Caco-2 (cell line): ENCODE data around the gene UNC13C. TPM values are rescaled to one million over a fixed set of nuclear protein-coding genes. Genes with fewer than 3 reads are reported as not detected.

Experiments
- BruUV-seq: library from RNA; stranded (reverse); fragments of 400-500 nt; replicated peaks from 2 replicates; lab custom pipeline; 2021; lab: Mats Ljungman, UMichigan
- CTCF ChIA-PET: fragments of 300-600 bp; sonication (Branson Sonifier 250); formaldehyde crosslinking; loops from one replicate; lab custom pipeline; 2022; ENCODE audit warnings: antibody characterized with exemption; lab: Charles Lee
- POLR2A ChIA-PET: fragments of 300-600 bp; sonication (Branson Sonifier 250); formaldehyde crosslinking; loops from one replicate; lab custom pipeline; 2022; ENCODE audit warnings: antibody characterized with exemption; lab: Charles Lee
- DNase-seq, 2 experiments: peaks; one replicate each; pipeline versions ENCODE4 v3.0.0 to v3.0.0-alpha.2; 2020 to 2022
- H3K27me3 ChIP-seq: replicated peaks from 2 replicates; pipeline ENCODE4 v1.6.0; 2011; ENCODE audit warnings: low read length; ENCODE audit not compliant: control insufficient read depth, insufficient read depth
- H3K36me3 ChIP-seq: 2 replicates; pipeline ENCODE4 v1.5.1; 2011; ENCODE audit warnings: low read length; ENCODE audit not compliant: control insufficient read depth, insufficient read depth
- H3K4me1 ChIP-seq: fragments of 250-450 bp; sonication (Bioruptor Pico); 2 replicates; pipeline ENCODE4 v1.5.1; 2020; ENCODE audit warnings: mild to moderate bottlenecking
- H3K4me3 ChIP-seq: 2 replicates; pipeline ENCODE4 v1.5.1; 2011; ENCODE audit warnings: low read depth, mild to moderate bottlenecking, control low read depth, low read length
- H3K9me3 ChIP-seq: fragments of 250-450 bp; sonication (Bioruptor Pico); 2 replicates; pipeline ENCODE4 v1.5.1; 2020; ENCODE audit warnings: mild to moderate bottlenecking, moderate library complexity
- H3K27ac Mint-ChIP-seq: one replicate; pipeline ENCODE4 v1.8.0; 2022; ENCODE audit warnings: mixed read lengths; ENCODE audit not compliant: unreplicated experiment
- H3K27me3 Mint-ChIP-seq: one replicate; pipeline ENCODE4 v1.8.0; 2022; ENCODE audit warnings: mixed read lengths; ENCODE audit not compliant: insufficient read depth, unreplicated experiment
- H3K36me3 Mint-ChIP-seq: one replicate; pipeline ENCODE4 v1.8.0; 2022; ENCODE audit warnings: mild to moderate bottlenecking, mixed read lengths; ENCODE audit not compliant: insufficient read depth, unreplicated experiment
- H3K4me1 Mint-ChIP-seq: one replicate; pipeline ENCODE4 v1.8.0; 2022; ENCODE audit warnings: low read depth, mixed read lengths; ENCODE audit not compliant: unreplicated experiment
- H3K4me3 Mint-ChIP-seq: one replicate; pipeline ENCODE4 v1.8.0; 2022; ENCODE audit warnings: mild to moderate bottlenecking, moderate library complexity, mixed read lengths; ENCODE audit not compliant: unreplicated experiment
- H3K9me3 Mint-ChIP-seq: one replicate; pipeline ENCODE4 v1.8.0; 2022; ENCODE audit warnings: mixed read lengths; ENCODE audit not compliant: unreplicated experiment
- CTCF ChIP-seq, 2 experiments: fragments of 200-600 bp in 1 of 2; IDR thresholded peaks; 1 replicate in 1 of 2; 2 replicates in 1 of 2; pipeline versions ENCODE4 v1.5.1 to v1.8.0; 2011 to 2022; ENCODE audit warnings: antibody characterized with exemption in 1 of 2, control low read depth in 1 of 2, inconsistent platforms in 1 of 2, low read depth in 1 of 2, low read length in 1 of 2, mild to moderate bottlenecking in 1 of 2, moderate library complexity in 1 of 2; ENCODE audit not compliant: insufficient read depth in 1 of 2, severe bottlenecking in 1 of 2, unreplicated experiment in 1 of 2
- intact Hi-C: fragments of 100-400 bp; cut with micrococcal nuclease; formaldehyde crosslinking; loops from one replicate; pipeline ENCODE4 v1.10.0; 2022; ENCODE audit not compliant: unreplicated experiment
- total RNA-seq: library from RNA; stranded (reverse); gene quantifications from 2 replicates; pipeline ENCODE4 v1.2.3, GENCODE V29; 2022

The UNC13C gene
- total RNA-seq, 1 experiment from 2014 or later, result 2.9 TPM

DNA sequence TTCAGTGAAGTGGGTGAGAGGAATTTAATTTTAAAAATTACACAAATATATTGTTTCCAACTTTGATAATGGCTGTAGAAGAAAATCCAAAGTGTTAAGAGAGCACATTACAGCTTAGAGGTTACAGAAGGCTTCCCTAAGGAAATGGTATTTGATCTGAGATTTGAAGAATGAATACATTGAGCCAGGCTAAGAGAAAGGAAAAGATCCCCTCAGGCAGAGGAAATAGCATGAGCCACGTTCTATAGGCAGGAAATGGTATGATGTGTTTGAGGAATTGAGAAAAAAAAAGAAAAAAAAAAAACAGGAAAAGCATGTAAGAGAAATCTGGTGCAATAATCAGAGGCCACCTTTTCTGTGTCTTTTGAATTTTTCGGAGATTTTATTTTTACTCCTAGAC, 48.6 kb downstream of the UNC13C start:
- Mint-ChIP-seq H3K9me3 (no peaks in the 10 kb centered on the region), H3K27ac (no peak overlapping the region), H3K27me3 (no peaks in the 10 kb centered on the region), H3K36me3 (no peaks in the 10 kb centered on the region), H3K4me3 (no peak overlapping the region), H3K4me1 (no peaks in the 10 kb centered on the region)
- intact Hi-C loops, result no loop called here
- no peak for TF ChIP-seq CTCF (IDR thresholded peaks at IDR 0.05; ENCODE audit: insufficient read depth in 1 of 2, low read depth in 1 of 2, low read length in 1 of 2, severe bottlenecking in 1 of 2, unreplicated experiment in 1 of 2)
- CTCF ChIA-PET, result no interaction called here
- POLR2A ChIA-PET, result no interaction called here
- no peak for DNase-seq
- Histone ChIP-seq H3K27me3 (no peaks in the 10 kb centered on the region), H3K4me1 (no peaks in the 10 kb centered on the region), H3K36me3 (no peaks in the 10 kb centered on the region), H3K4me3 (no peak overlapping the region), H3K9me3 (no peaks in the 10 kb centered on the region)
- BruUV-seq, result no TSS peak

DNA sequence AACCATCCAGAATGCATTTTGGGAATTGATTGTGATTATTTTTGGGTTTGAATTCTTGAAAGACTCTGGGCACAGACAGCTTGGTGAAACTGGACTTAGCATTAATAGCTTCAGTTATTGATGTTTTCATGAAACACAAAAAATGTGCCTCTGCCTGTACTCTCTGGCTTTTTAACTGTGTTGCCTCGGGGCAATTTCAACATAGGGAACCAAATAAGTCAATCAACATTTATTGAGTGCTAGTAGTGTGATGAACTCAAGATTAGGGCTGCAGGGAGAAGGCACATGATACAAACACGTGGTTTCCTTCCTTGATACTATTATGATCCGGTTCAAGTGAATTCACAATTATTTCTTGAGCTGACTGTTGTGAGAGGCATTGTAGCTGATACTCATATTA, 50.8 kb downstream of the UNC13C start:
- Histone ChIP-seq H3K36me3 (no peaks in the 10 kb centered on the region), H3K9me3 (no peaks in the 10 kb centered on the region), H3K4me1 (no peaks in the 10 kb centered on the region), H3K4me3 (no peak overlapping the region), H3K27me3 (no peaks in the 10 kb centered on the region)
- no peak for TF ChIP-seq CTCF (IDR thresholded peaks at IDR 0.05; ENCODE audit: insufficient read depth in 1 of 2, low read depth in 1 of 2, low read length in 1 of 2, severe bottlenecking in 1 of 2, unreplicated experiment in 1 of 2)
- Mint-ChIP-seq H3K4me1 (no peaks in the 10 kb centered on the region), H3K4me3 (no peak overlapping the region), H3K36me3 (no peaks in the 10 kb centered on the region), H3K27me3 (no peaks in the 10 kb centered on the region), H3K27ac (no peak overlapping the region), H3K9me3 (no peaks in the 10 kb centered on the region)
- ChIA-PET CTCF (no interaction called here), POLR2A (no interaction called here)
- no TSS peak for BruUV-seq
- intact Hi-C loops, result no loop called here
- DNase-seq, result no peak

DNA sequence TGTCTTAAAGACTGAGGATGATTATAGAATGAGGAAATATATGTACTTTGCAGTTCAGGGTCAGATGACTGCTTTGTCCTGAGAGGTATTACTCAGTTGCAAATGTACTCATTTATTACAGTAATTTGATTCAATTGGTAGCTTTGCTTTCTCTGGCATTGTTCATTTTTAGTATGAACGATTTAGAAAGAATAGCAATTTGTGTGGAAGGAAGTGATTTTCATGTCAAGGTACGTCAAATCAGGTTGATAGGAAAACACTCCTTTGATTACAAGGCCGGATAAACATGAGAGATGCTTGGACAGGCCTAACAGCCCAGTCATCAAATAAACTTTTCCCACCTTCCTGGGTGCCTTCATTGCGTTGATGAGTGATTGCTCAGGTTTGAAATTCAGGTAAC, 53.8 kb downstream of the UNC13C start:
- H3K4me1 ChIP-seq, result no peaks in the 10 kb centered on the region
- H3K9me3 ChIP-seq, result no peaks in the 10 kb centered on the region
- Mint-ChIP-seq H3K9me3 (no peaks in the 10 kb centered on the region), H3K4me1 (no peaks in the 10 kb centered on the region), H3K27ac (no peak overlapping the region), H3K36me3 (no peaks in the 10 kb centered on the region), H3K27me3 (no peaks in the 10 kb centered on the region), H3K4me3 (no peak overlapping the region)
- CTCF ChIA-PET, result no interaction called here
- H3K36me3 ChIP-seq, result no peaks in the 10 kb centered on the region
- no peaks in the 10 kb centered on the region for H3K27me3 ChIP-seq
- no peak for DNase-seq
- POLR2A ChIA-PET, result no interaction called here
- no peak for TF ChIP-seq CTCF (IDR thresholded peaks at IDR 0.05; ENCODE audit: insufficient read depth in 1 of 2, low read depth in 1 of 2, low read length in 1 of 2, severe bottlenecking in 1 of 2, unreplicated experiment in 1 of 2)
- BruUV-seq, result no TSS peak
- H3K4me3 ChIP-seq, result no peak overlapping the region
- intact Hi-C loops, result no loop called here
